ENCODE measurements around the gene MAML1.

Gene MAML1

DNA sequence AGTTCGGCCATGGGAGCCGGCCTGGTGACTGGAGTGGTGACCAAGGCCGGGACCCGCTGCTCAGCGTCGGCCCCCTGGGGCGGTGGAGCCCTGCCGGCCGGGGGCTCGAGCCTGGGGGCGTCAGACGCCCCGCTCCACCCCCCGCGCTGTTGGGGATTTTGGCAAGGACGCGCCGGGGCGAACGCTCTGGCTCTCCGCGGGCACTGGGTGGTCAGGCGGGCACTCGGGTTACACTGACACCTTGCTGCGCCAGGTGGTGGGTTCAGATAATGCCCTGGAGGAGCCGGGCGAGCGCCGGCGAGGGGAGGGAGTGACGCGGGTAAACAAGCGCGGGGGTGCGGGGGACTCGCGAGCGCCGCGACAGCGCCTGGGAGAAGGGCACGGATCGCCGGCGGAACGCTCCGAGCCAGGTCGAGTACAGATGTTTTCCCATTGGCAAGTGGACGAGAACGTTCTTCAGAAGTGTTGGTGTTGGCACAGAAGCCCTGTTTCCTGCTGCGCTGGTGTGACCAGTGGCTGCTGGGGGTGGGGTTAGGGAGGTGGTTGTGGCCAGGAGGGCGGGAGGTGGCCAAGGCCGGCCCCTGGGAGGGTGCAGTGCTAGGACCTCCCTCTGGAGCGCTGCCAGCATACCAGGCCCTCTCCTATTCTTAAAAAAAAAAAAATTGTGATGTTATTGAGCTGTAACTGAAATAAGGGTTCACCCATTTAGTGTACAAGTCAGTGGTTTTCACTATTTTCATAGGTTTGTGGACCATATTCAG, 88.9 kb downstream of the MAML1 start:
- H3K4me3 ChIP-seq (ENCODE audit: control insufficient read depth, low read depth, low read length) = peak overlapping the region; percentile 72
- peak; percentile 95 for DNase-seq (ENCODE audit: low read depth)
- TF ChIP-seq, protein P1, sequence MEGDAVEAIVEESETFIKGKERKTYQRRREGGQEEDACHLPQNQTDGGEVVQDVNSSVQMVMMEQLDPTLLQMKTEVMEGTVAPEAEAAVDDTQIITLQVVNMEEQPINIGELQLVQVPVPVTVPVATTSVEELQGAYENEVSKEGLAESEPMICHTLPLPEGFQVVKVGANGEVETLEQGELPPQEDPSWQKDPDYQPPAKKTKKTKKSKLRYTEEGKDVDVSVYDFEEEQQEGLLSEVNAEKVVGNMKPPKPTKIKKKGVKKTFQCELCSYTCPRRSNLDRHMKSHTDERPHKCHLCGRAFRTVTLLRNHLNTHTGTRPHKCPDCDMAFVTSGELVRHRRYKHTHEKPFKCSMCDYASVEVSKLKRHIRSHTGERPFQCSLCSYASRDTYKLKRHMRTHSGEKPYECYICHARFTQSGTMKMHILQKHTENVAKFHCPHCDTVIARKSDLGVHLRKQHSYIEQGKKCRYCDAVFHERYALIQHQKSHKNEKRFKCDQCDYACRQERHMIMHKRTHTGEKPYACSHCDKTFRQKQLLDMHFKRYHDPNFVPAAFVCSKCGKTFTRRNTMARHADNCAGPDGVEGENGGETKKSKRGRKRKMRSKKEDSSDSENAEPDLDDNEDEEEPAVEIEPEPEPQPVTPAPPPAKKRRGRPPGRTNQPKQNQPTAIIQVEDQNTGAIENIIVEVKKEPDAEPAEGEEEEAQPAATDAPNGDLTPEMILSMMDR (conservative IDR thresholded peaks at IDR 0.05; ENCODE audit: control insufficient read depth, insufficient read depth, low read depth, low read length) = no peak

DNA sequence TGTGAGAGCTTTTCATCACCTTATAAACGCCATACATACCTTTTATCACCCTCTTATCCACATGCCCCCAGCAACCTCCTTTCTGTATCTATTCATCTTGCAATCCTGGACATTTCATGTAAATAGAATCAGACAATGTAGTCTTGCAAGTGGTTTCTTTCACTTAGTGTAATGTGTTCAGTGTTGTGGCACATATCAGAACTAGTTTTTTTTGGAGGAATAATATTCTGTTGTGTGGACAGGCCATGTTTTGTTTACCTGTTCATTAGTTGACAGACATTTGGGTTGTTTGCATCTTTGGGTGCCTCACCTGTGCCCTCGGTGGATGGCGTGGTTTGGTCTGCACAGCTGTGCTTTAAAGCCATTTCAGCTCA, 89.4 kb downstream of the MAML1 start:
- peak overlapping the region; percentile 72 for H3K4me3 ChIP-seq (ENCODE audit: control insufficient read depth, low read depth, low read length)
- TF ChIP-seq, protein P1 (conservative IDR thresholded peaks at IDR 0.05; ENCODE audit: control insufficient read depth, insufficient read depth, low read depth, low read length) = no peak
- no peak for DNase-seq (ENCODE audit: low read depth)

DNA sequence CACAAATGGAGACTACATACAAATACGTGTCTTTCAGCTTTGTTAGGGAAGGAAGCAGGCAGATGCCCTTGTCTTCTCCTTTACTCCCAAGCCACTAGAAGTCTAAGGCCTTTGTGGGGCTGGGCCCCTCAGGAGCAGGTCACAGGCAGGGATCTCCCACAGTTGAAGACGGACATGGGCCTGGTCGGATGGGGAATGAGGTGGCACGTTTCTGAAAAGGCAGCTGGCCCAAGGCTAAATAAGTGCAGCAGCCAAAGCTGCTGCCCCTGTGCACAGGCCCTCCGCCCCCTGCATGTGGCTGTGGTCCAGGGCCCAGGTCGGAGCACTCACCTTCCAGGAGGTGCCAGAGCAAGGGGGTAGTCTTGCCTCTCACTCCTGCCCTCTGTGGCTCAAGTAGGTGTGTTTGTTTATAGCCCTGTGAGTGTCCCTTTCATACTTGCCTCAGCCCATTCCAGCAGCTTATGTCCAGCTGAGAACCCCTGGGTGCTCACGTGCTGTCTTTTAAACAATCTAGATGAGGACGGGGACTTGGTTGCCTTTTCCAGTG, 89.9 kb downstream of the MAML1 start:
- DNase-seq (ENCODE audit: low read depth) = no peak
- peak overlapping the region; percentile 72 for H3K4me3 ChIP-seq (ENCODE audit: control insufficient read depth, low read depth, low read length)
- TF ChIP-seq, protein P1 (conservative IDR thresholded peaks at IDR 0.05; ENCODE audit: control insufficient read depth, insufficient read depth, low read depth, low read length) = no peak

DNA sequence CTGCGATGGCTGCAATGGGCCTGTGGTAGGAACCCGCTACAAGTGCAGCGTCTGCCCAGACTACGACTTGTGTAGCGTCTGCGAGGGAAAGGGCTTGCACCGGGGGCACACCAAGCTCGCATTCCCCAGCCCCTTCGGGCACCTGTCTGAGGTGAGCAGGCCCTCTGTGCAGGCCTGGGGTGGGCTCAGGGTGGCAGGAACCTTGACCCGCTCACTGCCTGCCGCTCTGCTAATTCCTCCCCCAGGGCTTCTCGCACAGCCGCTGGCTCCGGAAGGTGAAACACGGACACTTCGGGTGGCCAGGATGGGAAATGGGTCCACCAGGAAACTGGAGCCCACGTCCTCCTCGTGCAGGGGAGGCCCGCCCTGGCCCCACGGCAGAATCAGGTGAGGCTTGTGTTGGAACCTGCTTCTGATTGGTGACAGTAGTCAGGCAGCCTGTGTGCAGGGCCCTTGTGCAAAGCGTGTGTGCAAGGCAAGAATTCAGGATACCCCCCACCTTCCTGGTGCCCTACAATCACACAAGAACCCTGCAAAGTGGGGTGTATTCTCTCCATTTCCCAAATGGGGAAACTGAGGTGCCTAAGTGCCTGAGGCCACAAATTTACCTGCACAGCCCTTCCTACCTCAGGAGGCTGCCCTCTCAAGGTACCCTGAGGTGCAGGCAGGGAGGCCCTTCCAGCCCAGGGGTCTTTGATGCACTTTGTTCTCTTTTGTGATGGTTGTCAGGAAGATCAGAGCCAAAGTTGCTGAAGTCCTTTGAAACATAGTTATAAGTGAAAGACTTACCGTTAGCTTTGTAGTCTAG, 91.5 kb downstream of the MAML1 start:
- TF ChIP-seq, protein P1 (conservative IDR thresholded peaks at IDR 0.05; ENCODE audit: control insufficient read depth, insufficient read depth, low read depth, low read length) = no peak
- no peak for DNase-seq (ENCODE audit: low read depth)
- no peak overlapping the region for H3K4me3 ChIP-seq (ENCODE audit: control insufficient read depth, low read depth, low read length)

DNA sequence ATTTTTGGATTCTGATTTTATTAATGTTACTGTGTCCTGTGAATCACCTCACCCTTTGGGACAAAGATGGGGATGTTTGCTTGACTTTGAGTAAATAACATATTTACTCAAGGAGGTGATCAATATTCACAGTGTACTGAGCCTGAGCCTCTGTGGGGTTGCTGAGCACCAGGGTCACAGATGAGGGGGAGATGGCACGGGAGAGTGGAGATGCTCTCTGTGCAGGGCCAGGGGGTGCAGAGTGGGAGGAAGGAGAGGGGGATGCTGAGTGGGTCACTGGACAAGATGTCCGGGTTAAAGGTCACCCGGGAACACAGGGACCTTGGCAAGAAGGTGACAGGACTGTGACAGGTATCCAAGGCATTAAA, 92.1 kb downstream of the MAML1 start:
- TF ChIP-seq, protein P1 (conservative IDR thresholded peaks at IDR 0.05; ENCODE audit: control insufficient read depth, insufficient read depth, low read depth, low read length) = no peak
- no peak overlapping the region for H3K4me3 ChIP-seq (ENCODE audit: control insufficient read depth, low read depth, low read length)
- DNase-seq (ENCODE audit: low read depth) = no peak

DNA sequence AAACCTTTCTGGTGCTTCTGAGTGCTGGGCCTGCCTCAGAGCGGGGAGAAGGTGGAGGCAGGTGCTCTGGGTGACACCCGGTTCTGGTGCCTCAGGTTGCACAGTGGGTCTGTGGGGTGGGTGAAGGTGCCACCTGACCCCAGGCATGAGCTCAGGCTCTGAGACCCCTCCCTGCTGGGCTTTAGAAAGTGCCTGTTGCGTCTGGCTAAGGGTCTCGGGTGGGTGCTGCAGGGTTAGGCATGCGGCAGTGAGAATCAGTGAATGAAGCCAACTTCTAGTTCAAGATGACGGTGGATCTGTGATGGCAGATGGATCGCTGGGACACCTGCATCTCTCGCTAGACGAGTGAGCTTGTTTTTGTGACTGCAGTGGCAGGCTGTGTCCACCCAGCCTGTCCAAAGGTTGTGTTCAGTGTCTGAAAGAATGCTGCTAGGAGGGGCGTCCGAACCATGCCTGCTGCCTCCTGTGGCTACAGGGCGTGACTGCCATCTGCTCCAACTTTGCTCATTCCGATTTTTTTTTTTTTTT, 93.1 kb downstream of the MAML1 start:
- H3K4me3 ChIP-seq (ENCODE audit: control insufficient read depth, low read depth, low read length) = no peak overlapping the region
- TF ChIP-seq, protein P1 (conservative IDR thresholded peaks at IDR 0.05; ENCODE audit: control insufficient read depth, insufficient read depth, low read depth, low read length) = no peak
- no peak for DNase-seq (ENCODE audit: low read depth)

All from fibroblast of mammary gland (primary cell).